Measurements from ENCODE around the gene KIF26A.

GRCh38 chr14:104182857-104183425 lies 44.6 kb downstream of the KIF26A start:
- TF ChIP-seq CTCF (conservative IDR thresholded peaks at IDR 0.05; ENCODE audit: low read depth, low read length) (no peak), EZH2phosphoT487 (IDR thresholded peaks at IDR 0.05; ENCODE audit: borderline replicate concordance, low read length) (no peak)
